Measurements from ENCODE around the gene DPP9. TPM values are rescaled to one million over a fixed set of nuclear protein-coding genes. Genes with fewer than 3 reads are reported as not detected.

The DPP9 gene
- total RNA-seq, 1 donor from 2014 or later: 37.1 TPM

DNA sequence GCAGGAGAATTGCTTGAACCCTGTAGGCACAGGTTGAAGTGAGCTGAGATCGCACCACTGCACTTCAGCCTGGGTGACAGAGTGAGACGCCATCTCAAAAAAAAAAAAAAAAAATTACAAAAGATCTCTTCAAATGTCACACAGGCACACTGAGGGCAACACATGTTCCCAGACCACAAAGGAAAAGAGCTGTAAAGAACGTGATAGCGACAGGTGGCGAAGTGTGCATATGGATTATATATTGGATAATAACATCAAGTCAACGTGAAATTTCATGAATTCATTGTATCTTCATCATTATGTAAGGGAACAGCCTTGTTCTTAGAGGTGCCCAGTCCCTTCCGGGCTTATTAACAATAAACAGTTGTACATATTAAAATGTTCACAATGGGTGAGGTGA is 31.8 kb upstream of the DPP9 start:
- TF ChIP-seq, protein P1, sequence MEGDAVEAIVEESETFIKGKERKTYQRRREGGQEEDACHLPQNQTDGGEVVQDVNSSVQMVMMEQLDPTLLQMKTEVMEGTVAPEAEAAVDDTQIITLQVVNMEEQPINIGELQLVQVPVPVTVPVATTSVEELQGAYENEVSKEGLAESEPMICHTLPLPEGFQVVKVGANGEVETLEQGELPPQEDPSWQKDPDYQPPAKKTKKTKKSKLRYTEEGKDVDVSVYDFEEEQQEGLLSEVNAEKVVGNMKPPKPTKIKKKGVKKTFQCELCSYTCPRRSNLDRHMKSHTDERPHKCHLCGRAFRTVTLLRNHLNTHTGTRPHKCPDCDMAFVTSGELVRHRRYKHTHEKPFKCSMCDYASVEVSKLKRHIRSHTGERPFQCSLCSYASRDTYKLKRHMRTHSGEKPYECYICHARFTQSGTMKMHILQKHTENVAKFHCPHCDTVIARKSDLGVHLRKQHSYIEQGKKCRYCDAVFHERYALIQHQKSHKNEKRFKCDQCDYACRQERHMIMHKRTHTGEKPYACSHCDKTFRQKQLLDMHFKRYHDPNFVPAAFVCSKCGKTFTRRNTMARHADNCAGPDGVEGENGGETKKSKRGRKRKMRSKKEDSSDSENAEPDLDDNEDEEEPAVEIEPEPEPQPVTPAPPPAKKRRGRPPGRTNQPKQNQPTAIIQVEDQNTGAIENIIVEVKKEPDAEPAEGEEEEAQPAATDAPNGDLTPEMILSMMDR (IDR thresholded peaks at IDR 0.05; ENCODE audit: unreplicated experiment): no peak
- no peak for DNase-seq (ENCODE audit: low spot score in 2 of 2, unreplicated experiment in 2 of 2)
- Mint-ChIP-seq H3K9me3 (no peaks in the 10 kb centered on the region), H3K36me3 (no peaks in the 10 kb centered on the region), H3K4me3 (no peak overlapping the region), H3K27me3 (ENCODE audit: low read depth) (peaks cover 20% of the 10 kb centered on the region), H3K27ac (no peak overlapping the region), H3K4me1 (peaks cover 6% of the 10 kb centered on the region)

DNA sequence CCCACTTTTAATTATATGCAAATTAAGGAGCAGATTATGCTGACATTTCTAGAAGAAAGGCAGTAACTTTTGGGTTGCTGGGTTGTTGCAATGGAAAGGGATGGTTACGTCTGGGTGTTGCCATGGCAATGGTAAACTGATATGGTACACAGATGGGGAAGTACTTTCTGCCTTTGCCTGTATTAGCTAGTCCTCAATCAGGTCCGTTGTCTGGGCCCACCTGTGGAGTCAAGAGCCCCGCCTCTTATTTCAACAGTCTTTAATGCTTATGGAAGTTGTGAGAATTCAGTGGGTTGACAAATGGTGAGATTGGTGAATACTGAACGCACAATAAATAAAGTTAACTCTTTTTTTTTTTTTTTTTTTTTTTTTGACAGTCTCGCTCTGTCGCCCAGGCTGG is 30.6 kb upstream of the DPP9 start:
- no peak overlapping the region for H3K27ac Mint-ChIP-seq
- TF ChIP-seq, protein P1 (IDR thresholded peaks at IDR 0.05; ENCODE audit: unreplicated experiment): no peak
- H3K9me3 Mint-ChIP-seq: no peaks in the 10 kb centered on the region
- H3K4me1 Mint-ChIP-seq: no peaks in the 10 kb centered on the region
- H3K4me3 Mint-ChIP-seq: no peak overlapping the region
- H3K36me3 Mint-ChIP-seq: no peaks in the 10 kb centered on the region
- peaks cover 21% of the 10 kb centered on the region for H3K27me3 Mint-ChIP-seq (ENCODE audit: low read depth)
- DNase-seq (ENCODE audit: low spot score in 2 of 2, unreplicated experiment in 2 of 2): no peak

DNA sequence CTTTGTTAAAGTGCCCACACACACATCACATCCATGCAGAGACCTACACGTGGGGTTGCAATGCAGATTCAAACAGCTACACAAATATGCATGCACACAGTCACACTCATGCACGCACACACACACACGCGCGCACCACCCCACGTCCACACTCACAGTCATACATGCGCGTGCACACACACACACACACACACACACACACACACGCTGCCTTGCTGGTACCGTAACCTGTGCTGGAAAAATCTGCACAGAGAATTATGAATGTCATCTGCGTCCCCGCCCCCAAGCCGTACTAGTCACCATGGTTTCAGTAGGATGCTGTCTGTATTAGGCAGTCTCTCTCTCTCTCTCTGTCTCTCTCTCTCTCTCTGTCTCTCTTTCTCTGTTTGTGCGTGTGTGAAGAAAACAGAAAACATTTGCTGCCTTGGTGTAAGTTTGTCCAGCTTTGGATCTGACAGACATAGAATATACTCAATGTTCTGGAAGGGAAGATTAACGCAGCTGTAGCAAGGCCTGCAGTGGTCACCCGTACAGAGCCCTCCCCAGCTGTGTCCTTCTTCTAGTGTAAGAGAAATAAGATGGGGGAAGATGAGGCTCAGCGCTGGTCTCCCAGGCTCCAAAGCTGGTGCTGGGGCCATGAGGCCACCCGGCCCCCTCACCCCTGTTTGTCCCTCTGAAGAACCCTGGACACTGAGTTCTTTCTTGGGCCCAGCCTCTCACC is 26.4 kb upstream of the DPP9 start:
- TF ChIP-seq, protein P1 (IDR thresholded peaks at IDR 0.05; ENCODE audit: unreplicated experiment): no peak
- peaks cover 33% of the 10 kb centered on the region for H3K27me3 Mint-ChIP-seq (ENCODE audit: low read depth)
- peaks cover under 1% of the 10 kb centered on the region for H3K4me1 Mint-ChIP-seq
- no peak overlapping the region for H3K4me3 Mint-ChIP-seq
- no peaks in the 10 kb centered on the region for H3K36me3 Mint-ChIP-seq
- no peaks in the 10 kb centered on the region for H3K9me3 Mint-ChIP-seq
- H3K27ac Mint-ChIP-seq: no peak overlapping the region
- no peak for DNase-seq (ENCODE audit: low spot score in 2 of 2, unreplicated experiment in 2 of 2)

DNA sequence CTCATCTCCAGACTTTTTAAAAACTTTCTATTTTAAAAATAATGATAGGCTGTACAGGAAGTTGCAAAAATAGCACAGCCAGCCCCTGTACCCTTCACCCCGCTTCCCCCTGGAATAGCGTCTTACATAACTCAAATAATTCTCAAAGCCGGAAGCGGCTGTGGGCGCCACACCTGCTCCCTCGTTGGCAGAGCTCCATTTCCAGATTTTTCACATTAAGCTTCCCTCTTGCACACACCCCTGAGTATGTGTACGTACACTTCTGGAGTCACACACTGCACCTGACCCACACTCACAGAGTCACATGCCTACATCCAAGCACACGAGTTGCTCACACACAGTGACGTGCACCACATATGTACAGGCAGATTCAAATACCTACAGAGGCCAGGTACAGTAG is 24.9 kb upstream of the DPP9 start:
- Mint-ChIP-seq H3K27me3 (ENCODE audit: low read depth) (peaks cover 38% of the 10 kb centered on the region), H3K4me3 (no peak overlapping the region), H3K9me3 (no peaks in the 10 kb centered on the region), H3K4me1 (peaks cover 7% of the 10 kb centered on the region), H3K36me3 (no peaks in the 10 kb centered on the region), H3K27ac (no peak overlapping the region)
- TF ChIP-seq, protein P1 (IDR thresholded peaks at IDR 0.05; ENCODE audit: unreplicated experiment): no peak
- DNase-seq (ENCODE audit: low spot score in 2 of 2, unreplicated experiment in 2 of 2): no peak

DNA sequence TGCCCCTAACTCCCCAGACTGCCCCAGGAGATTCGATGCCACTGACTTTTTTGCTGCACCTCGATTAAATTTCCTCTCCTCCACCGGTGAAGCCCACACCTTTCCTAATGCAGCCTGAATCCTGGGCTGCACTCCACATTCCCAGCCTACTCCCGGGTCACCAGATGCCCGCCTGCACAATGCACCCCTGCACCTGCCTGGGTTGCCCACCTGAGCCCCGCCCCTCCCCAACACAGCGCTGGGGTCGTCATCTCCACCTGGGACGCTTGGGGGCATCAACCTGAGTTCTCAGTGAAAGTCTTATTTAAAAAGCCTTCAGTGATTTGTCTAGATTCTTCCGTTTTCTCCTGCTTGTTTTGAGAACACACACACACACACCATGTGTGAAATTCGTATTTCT is 24.5 kb upstream of the DPP9 start:
- no peaks in the 10 kb centered on the region for H3K9me3 Mint-ChIP-seq
- H3K27ac Mint-ChIP-seq: no peak overlapping the region

More for the DNA sequence above, 24.5 kb upstream of the DPP9 start:
- TF ChIP-seq, protein P1 (IDR thresholded peaks at IDR 0.05; ENCODE audit: unreplicated experiment): no peak
- no peak for DNase-seq (ENCODE audit: low spot score in 2 of 2, unreplicated experiment in 2 of 2)
- no peak overlapping the region for H3K4me3 Mint-ChIP-seq
- peaks cover 41% of the 10 kb centered on the region for H3K27me3 Mint-ChIP-seq (ENCODE audit: low read depth)
- H3K36me3 Mint-ChIP-seq: no peaks in the 10 kb centered on the region
- peaks cover 8% of the 10 kb centered on the region for H3K4me1 Mint-ChIP-seq
